Cardiac fibroblast (primary cell): ENCODE results near the gene PRSS16.

Experiments
- DNase-seq, 2 donors: peaks; one replicate each; pipeline versions ENCODE4 v3.0.0 to v3.0.0-alpha.2; 2010; ENCODE audit warnings: low read depth in 2 of 2
- H3K4me3 ChIP-seq, 2 donors: replicated peaks in 1 of 2; 1 replicate in 1 of 2; 2 replicates in 1 of 2; pipeline ENCODE4 v1.5.1; 2011; ENCODE audit warnings: low read depth in 2 of 2, low read length in 2 of 2, mild to moderate bottlenecking in 2 of 2, moderate library complexity in 1 of 2
- CTCF ChIP-seq: IDR thresholded peaks from one replicate; pipeline ENCODE4 v1.5.1; 2011; ENCODE audit warnings: low read depth, mild to moderate bottlenecking, low read length, inconsistent platforms

The PRSS16 gene

GRCh38 chr6:27283279-27283678 lies 35.8 kb downstream of the PRSS16 start:
- DNase-seq, result no peak
- no peak for TF ChIP-seq CTCF
- H3K4me3 ChIP-seq, result no peak overlapping the region

GRCh38 chr6:27286141-27286540 lies 38.6 kb downstream of the PRSS16 start:
- no peak for DNase-seq
- H3K4me3 ChIP-seq, result no peak overlapping the region
- TF ChIP-seq CTCF, result no peak

GRCh38 chr6:27287751-27288135 lies 40.2 kb downstream of the PRSS16 start:
- no peak for DNase-seq
- no peak for TF ChIP-seq CTCF
- H3K4me3 ChIP-seq, result peak overlapping the region in 1 of 2 donors; percentile 5

GRCh38 chr6:27288136-27289044 lies 40.9 kb downstream of the PRSS16 start:
- peak overlapping the region in 1 of 2 donors; percentile 5 for H3K4me3 ChIP-seq
- no peak for DNase-seq
- no peak for TF ChIP-seq CTCF

GRCh38 chr6:27290065-27290849 lies 42.8 kb downstream of the PRSS16 start:
- no peak for TF ChIP-seq CTCF
- peak overlapping the region in 1 of 2 donors; percentile 2 for H3K4me3 ChIP-seq
- DNase-seq, result peak in 1 of 2 donors; percentile 86

- no peak for TF ChIP-seq CTCF
- DNase-seq, result no peak
- no peak overlapping the region for H3K4me3 ChIP-seq
Observed at GRCh38 chr6:27290850-27291208, 43.3 kb downstream of the PRSS16 start.
